IMR-90 (cell line): ENCODE data around the gene MRTFA.

Experiments used
- BHLHE40 ChIP-seq: fragments of 150-350 bp; IDR thresholded peaks from 2 replicates; pipeline ENCODE4 v1.6.1; 2016; ENCODE audit warnings: mild to moderate bottlenecking, low read depth, low read length
- CHD1 ChIP-seq: IDR thresholded peaks from 2 replicates; pipeline ENCODE4 v1.6.1; 2012; ENCODE audit warnings: low read depth, low read length, improper control_type of control experiment
- FOS ChIP-seq: fragments of 150-350 bp; IDR thresholded peaks from 2 replicates; pipeline ENCODE4 v1.6.1; 2016; ENCODE audit warnings: low read depth, low read length
- MAFK ChIP-seq: IDR thresholded peaks from 2 replicates; pipeline ENCODE4 v1.6.1; 2012; ENCODE audit warnings: low read depth, low read length, improper control_type of control experiment
- MXI1 ChIP-seq: IDR thresholded peaks from 2 replicates; pipeline ENCODE4 v1.6.1; 2012; ENCODE audit warnings: low read depth, mild to moderate bottlenecking, low read length, moderate library complexity, borderline replicate concordance
- NFE2L2 ChIP-seq: fragments of 150-350 bp; IDR thresholded peaks from 2 replicates; pipeline ENCODE4 v1.6.1; 2016; ENCODE audit warnings: low read depth, mild to moderate bottlenecking, low read length
- POLR2A ChIP-seq: IDR thresholded peaks from 2 replicates; pipeline ENCODE4 v1.6.1; 2012; ENCODE audit warnings: mild to moderate bottlenecking, low read depth, low read length
- RAD21 ChIP-seq: IDR thresholded peaks from 2 replicates; pipeline ENCODE4 v1.6.1; 2012; ENCODE audit warnings: low read length, improper control_type of control experiment
- RFX5 ChIP-seq: IDR thresholded peaks from 2 replicates; pipeline ENCODE4 v1.8.0; 2012; ENCODE audit warnings: low read depth, mild to moderate bottlenecking, low read length, moderate library complexity
- SMC3 ChIP-seq: fragments of 150-350 bp; IDR thresholded peaks from 2 replicates; pipeline ENCODE4 v1.6.1; 2016; ENCODE audit warnings: low read depth, mild to moderate bottlenecking, antibody characterized with exemption, low read length, moderate library complexity
- TF ChIP-seq, protein P1 (sequence below): conservative IDR thresholded peaks from 2 replicates; pipeline ENCODE4 v1.5.1; 2012; ENCODE audit warnings: mild to moderate bottlenecking, low read depth, low read length, improper control_type of control experiment
- TF ChIP-seq, protein P2 (sequence below): fragments of 150-350 bp; IDR thresholded peaks from 2 replicates; pipeline ENCODE4 v1.6.1; 2017; ENCODE audit warnings: mild to moderate bottlenecking, antibody characterized with exemption, low read length, low read depth

GRCh38 chr22:40406063-40406890 lies 230.2 kb downstream of the MRTFA start:
- TF ChIP-seq, protein P1, sequence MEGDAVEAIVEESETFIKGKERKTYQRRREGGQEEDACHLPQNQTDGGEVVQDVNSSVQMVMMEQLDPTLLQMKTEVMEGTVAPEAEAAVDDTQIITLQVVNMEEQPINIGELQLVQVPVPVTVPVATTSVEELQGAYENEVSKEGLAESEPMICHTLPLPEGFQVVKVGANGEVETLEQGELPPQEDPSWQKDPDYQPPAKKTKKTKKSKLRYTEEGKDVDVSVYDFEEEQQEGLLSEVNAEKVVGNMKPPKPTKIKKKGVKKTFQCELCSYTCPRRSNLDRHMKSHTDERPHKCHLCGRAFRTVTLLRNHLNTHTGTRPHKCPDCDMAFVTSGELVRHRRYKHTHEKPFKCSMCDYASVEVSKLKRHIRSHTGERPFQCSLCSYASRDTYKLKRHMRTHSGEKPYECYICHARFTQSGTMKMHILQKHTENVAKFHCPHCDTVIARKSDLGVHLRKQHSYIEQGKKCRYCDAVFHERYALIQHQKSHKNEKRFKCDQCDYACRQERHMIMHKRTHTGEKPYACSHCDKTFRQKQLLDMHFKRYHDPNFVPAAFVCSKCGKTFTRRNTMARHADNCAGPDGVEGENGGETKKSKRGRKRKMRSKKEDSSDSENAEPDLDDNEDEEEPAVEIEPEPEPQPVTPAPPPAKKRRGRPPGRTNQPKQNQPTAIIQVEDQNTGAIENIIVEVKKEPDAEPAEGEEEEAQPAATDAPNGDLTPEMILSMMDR = no peak
- no peak for TF ChIP-seq CHD1
- no peak for TF ChIP-seq POLR2A
- TF ChIP-seq RFX5 = no peak
- no peak for TF ChIP-seq FOS
- TF ChIP-seq NFE2L2 = no peak
- no peak for TF ChIP-seq MXI1
- TF ChIP-seq, protein P2, sequence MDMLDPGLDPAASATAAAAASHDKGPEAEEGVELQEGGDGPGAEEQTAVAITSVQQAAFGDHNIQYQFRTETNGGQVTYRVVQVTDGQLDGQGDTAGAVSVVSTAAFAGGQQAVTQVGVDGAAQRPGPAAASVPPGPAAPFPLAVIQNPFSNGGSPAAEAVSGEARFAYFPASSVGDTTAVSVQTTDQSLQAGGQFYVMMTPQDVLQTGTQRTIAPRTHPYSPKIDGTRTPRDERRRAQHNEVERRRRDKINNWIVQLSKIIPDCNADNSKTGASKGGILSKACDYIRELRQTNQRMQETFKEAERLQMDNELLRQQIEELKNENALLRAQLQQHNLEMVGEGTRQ = no peak
- TF ChIP-seq RAD21 = no peak
- no peak for TF ChIP-seq SMC3
- no peak for TF ChIP-seq BHLHE40
- no peak for TF ChIP-seq MAFK
